K562 (cell line): Measurements from ENCODE around the gene KMO. TPM values are rescaled to one million over a fixed set of nuclear protein-coding genes. Genes with fewer than 3 reads are reported as not detected.

Experiments
- ARID1B ChIP-seq: fragments of 450-650 bp; IDR thresholded peaks from 2 replicates; pipeline ENCODE4 v1.6.1; 2016; ENCODE audit warnings: antibody characterized with exemption, mild to moderate bottlenecking, inconsistent platforms
- ARNT ChIP-seq, 2 experiments: fragments of 450-650 bp; IDR thresholded peaks; 2 replicates each; pipeline ENCODE4 v1.6.1; 2016; ENCODE audit warnings: mild to moderate bottlenecking in 1 of 2
- ASH1L ChIP-seq: fragments of 450-650 bp; IDR thresholded peaks from 2 replicates; pipeline ENCODE4 v1.6.1; 2018; ENCODE audit warnings: borderline replicate concordance, mild to moderate bottlenecking, low read depth; ENCODE audit not compliant: partially characterized antibody
- CREB3 ChIP-seq: fragments of 450-650 bp; conservative IDR thresholded peaks from 2 replicates; pipeline ENCODE4 v1.6.1; 2016; ENCODE audit warnings: missing genetic modification characterization, low read depth, mild to moderate bottlenecking, missing compliant biosample characterization, moderate library complexity
- ETV5 ChIP-seq: sonication (generic); formaldehyde crosslinking; IDR thresholded peaks from 2 replicates; pipeline ENCODE4 v1.4.0; 2020; ENCODE audit warnings: low read depth, mild to moderate bottlenecking, missing genetic modification reagents
- EWSR1 ChIP-seq: fragments of 450-650 bp; IDR thresholded peaks from 2 replicates; pipeline ENCODE4 v1.6.1; 2018; ENCODE audit warnings: borderline replicate concordance, mild to moderate bottlenecking, low read depth, moderate library complexity; ENCODE audit not compliant: partially characterized antibody
- HINFP ChIP-seq: fragments of 450-650 bp; conservative IDR thresholded peaks from 2 replicates; pipeline ENCODE4 v1.6.1; 2016; ENCODE audit warnings: missing genetic modification characterization, low read depth, mild to moderate bottlenecking, control low read depth, missing compliant biosample characterization
- PATZ1 ChIP-seq: fragments of 250-450 bp; sonication (Bioruptor Pico); IDR thresholded peaks from 2 replicates; pipeline ENCODE4 v1.5.0; 2020; ENCODE audit warnings: mild to moderate bottlenecking, borderline replicate concordance
- PCBP2 ChIP-seq: fragments of 200-400 bp; formaldehyde crosslinking; IDR thresholded peaks from 2 replicates; pipeline ENCODE4 v1.6.1; 2018; ENCODE audit warnings: low read length, low read depth, mild to moderate bottlenecking, moderate library complexity; ENCODE audit not compliant: poor library complexity, severe bottlenecking
- PHF20 ChIP-seq: fragments of 450-650 bp; IDR thresholded peaks from 2 replicates; pipeline ENCODE4 v1.6.1; 2018; ENCODE audit not compliant: partially characterized antibody
- THAP7 ChIP-seq: fragments of 250-450 bp; sonication (Bioruptor Pico); IDR thresholded peaks from 2 replicates; pipeline ENCODE4 v1.5.0; 2021
- ZNF217 ChIP-seq: sonication (generic); formaldehyde crosslinking; IDR thresholded peaks from 2 replicates; pipeline ENCODE4 v1.8.0; 2022; ENCODE audit warnings: mild to moderate bottlenecking, missing genetic modification reagents
- ZNF830 ChIP-seq: fragments of 250-450 bp; sonication (Bioruptor Pico); IDR thresholded peaks from 2 replicates; pipeline ENCODE4 v1.5.0; 2021; ENCODE audit warnings: mild to moderate bottlenecking
- polyA plus RNA-seq, 8 experiments: library from polyadenylated mRNA; depleted of rRNA in 4 of 8; stranded (reverse) in 5 of 8; unstranded in 3 of 8; fragments of >200 nt; fragmentation: Nextera tagmentation in 2 of 8; fragmentation: Illumina TruSeq in 1 of 8; extraction: Ambion mirVana in 2 of 8; extraction: Trizol in 1 of 8; gene quantifications; 2 replicates each; pipeline versions ENCODE4 v1.2.1 to v1.2.3, GENCODE V29; 2011 to 2014; ENCODE audit warnings: inconsistent platforms in 1 of 8, missing spikeins in 1 of 8
- total RNA-seq, 7 experiments: library from RNA; depleted of rRNA in 6 of 7; stranded (reverse); fragments of >200 nt in 6 of 7; fragmentation: Illumina TruSeq in 2 of 7; extraction: Trizol in 2 of 7; gene quantifications; 2 replicates each; pipeline versions ENCODE4 v1.2.1 to v1.2.3, GENCODE V29; 2011 to 2021; ENCODE audit warnings: low replicate concordance in 1 of 7
- TF ChIP-seq, protein P1 (sequence below): sonication (generic); formaldehyde crosslinking; IDR thresholded peaks from 2 replicates; pipeline ENCODE4 v1.8.0; 2022; ENCODE audit warnings: missing genetic modification reagents, mild to moderate bottlenecking, borderline replicate concordance
- TF ChIP-seq, protein P2 (sequence below): fragments of 250-450 bp; sonication (Bioruptor Pico); IDR thresholded peaks from 2 replicates; pipeline ENCODE4 v1.4.0; 2020
- TF ChIP-seq, protein P3 (sequence below): fragments of 250-450 bp; sonication (Bioruptor Pico); IDR thresholded peaks from 2 replicates; pipeline ENCODE4 v1.8.0; 2021; ENCODE audit warnings: moderate library complexity, mild to moderate bottlenecking, inconsistent platforms

The KMO gene
- total and polyA plus RNA-seq, 9 of the 15 experiments (the other 6 are each of a cell fraction or from before 2014, with no cell fraction given): 0.01 to 0.11 (median 0.01) TPM; not detected in 6

- TF ChIP-seq PATZ1 (CRISPR knock-in tag) (no peak), PHF20 (peak; percentile 69), ARNT (IDR thresholded peaks at IDR 0.05) (peak; percentile 69 to 84; a peak in 2 of 4 replicates), ASH1L (peak; percentile 74), ZNF217 (CRISPR knock-in tag) (no peak), HINFP (tag) (no peak), PCBP2 (no peak), EWSR1 (no peak), CREB3 (tag) (no peak), THAP7 (CRISPR knock-in tag) (no peak), ETV5 (CRISPR knock-in tag) (no peak; the same call in 1 of the 2 replicates), ZNF830 (CRISPR knock-in tag) (no peak), ARID1B (no peak)
- TF ChIP-seq, protein P1, sequence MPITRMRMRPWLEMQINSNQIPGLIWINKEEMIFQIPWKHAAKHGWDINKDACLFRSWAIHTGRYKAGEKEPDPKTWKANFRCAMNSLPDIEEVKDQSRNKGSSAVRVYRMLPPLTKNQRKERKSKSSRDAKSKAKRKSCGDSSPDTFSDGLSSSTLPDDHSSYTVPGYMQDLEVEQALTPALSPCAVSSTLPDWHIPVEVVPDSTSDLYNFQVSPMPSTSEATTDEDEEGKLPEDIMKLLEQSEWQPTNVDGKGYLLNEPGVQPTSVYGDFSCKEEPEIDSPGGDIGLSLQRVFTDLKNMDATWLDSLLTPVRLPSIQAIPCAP (CRISPR knock-in tag): no peak
- TF ChIP-seq, protein P2, sequence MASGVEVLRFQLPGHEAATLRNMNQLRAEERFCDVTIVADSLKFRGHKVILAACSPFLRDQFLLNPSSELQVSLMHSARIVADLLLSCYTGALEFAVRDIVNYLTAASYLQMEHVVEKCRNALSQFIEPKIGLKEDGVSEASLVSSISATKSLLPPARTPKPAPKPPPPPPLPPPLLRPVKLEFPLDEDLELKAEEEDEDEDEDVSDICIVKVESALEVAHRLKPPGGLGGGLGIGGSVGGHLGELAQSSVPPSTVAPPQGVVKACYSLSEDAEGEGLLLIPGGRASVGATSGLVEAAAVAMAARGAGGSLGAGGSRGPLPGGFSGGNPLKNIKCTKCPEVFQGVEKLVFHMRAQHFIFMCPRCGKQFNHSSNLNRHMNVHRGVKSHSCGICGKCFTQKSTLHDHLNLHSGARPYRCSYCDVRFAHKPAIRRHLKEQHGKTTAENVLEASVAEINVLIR (CRISPR knock-in tag): no peak
- TF ChIP-seq, protein P3, sequence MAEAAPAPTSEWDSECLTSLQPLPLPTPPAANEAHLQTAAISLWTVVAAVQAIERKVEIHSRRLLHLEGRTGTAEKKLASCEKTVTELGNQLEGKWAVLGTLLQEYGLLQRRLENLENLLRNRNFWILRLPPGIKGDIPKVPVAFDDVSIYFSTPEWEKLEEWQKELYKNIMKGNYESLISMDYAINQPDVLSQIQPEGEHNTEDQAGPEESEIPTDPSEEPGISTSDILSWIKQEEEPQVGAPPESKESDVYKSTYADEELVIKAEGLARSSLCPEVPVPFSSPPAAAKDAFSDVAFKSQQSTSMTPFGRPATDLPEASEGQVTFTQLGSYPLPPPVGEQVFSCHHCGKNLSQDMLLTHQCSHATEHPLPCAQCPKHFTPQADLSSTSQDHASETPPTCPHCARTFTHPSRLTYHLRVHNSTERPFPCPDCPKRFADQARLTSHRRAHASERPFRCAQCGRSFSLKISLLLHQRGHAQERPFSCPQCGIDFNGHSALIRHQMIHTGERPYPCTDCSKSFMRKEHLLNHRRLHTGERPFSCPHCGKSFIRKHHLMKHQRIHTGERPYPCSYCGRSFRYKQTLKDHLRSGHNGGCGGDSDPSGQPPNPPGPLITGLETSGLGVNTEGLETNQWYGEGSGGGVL (CRISPR knock-in tag): no peak
Observed at GRCh38 chr1:241519308-241520079, 12.7 kb upstream of the KMO start, which contains the start of gene FH (continued).
